ENCODE measurements around the gene IGLON5.
A peak's percentile ranks its signal among the peaks of the same experiment; 100 is the strongest.

The IGLON5 gene

DNA sequence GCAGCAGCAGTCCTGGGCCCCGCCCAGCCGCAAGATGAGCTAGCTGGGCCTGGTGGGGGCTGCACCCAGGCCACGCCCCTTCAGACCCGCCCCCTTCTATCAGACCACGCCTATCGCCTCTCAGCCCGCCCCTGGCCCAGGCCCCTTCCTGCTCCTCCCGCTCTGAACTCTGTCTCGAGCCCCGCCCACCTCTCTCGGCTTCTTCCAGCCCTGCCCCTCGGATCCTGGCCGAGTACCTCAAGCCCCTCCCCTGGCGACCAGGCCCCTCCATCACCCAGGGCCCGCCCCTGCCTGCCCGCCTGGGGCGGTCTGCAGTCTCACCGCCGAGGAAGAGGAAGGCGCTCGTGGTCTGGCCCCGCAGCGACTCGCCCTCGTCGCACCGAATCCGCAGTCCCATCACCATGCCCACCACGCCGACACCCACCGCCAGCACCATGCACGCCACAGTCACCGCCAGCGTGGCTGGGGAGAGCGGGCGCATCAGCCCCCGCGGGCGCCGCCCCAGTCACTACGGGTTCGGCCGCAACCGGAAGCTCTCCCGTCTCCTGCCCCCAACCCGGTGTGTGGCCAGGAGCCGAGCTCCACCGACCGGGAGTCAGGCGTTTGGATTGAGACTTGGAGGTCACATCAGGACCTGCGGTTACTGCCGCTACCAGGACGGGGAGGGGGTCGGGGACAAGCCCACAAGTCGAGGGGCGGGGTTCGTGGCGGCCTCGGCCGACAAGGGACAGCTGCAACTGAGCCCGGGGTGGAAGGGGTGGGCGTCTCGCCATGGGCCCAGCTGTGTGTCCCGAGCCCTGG, 56.3 kb downstream of the IGLON5 start:
- Histone ChIP-seq H3K27ac (ENCODE audit: low read depth, low read length) (peak overlapping the region; percentile 79), H4K20me1 (ENCODE audit: low read depth, low read length) (no peaks in the 10 kb centered on the region), H3K4me2 (ENCODE audit: low read depth, low read length, poor library complexity, severe bottlenecking) (peak overlapping the region; percentile 69), H3K36me3 (ENCODE audit: low read length) (no peaks in the 10 kb centered on the region), H3F3A (ENCODE audit: insufficient read depth) (peaks cover 4% of the 10 kb centered on the region; the same call in 1 of the 2 replicates), H3K27me3 (ENCODE audit: low read length) (no peaks in the 10 kb centered on the region), H3K9ac (ENCODE audit: low read length) (peak overlapping the region; percentile 97), H2AFZ (ENCODE audit: low read depth, low read length, severe bottlenecking) (peak overlapping the region; percentile 89), H3K9me3 (ENCODE audit: insufficient read depth, low read length) (no peaks in the 10 kb centered on the region), H3K9me2 (replicated peaks; ENCODE audit: insufficient read depth, low read length) (no peaks in the 10 kb centered on the region), H3K79me2 (ENCODE audit: insufficient read depth, low read length) (peaks cover 16% of the 10 kb centered on the region; the same call in 1 of the 2 replicates), H3K4me3 (ENCODE audit: insufficient read depth, low read length, poor library complexity, severe bottlenecking) (peak overlapping the region; percentile 76)
- TF ChIP-seq, protein P1, sequence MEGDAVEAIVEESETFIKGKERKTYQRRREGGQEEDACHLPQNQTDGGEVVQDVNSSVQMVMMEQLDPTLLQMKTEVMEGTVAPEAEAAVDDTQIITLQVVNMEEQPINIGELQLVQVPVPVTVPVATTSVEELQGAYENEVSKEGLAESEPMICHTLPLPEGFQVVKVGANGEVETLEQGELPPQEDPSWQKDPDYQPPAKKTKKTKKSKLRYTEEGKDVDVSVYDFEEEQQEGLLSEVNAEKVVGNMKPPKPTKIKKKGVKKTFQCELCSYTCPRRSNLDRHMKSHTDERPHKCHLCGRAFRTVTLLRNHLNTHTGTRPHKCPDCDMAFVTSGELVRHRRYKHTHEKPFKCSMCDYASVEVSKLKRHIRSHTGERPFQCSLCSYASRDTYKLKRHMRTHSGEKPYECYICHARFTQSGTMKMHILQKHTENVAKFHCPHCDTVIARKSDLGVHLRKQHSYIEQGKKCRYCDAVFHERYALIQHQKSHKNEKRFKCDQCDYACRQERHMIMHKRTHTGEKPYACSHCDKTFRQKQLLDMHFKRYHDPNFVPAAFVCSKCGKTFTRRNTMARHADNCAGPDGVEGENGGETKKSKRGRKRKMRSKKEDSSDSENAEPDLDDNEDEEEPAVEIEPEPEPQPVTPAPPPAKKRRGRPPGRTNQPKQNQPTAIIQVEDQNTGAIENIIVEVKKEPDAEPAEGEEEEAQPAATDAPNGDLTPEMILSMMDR (IDR thresholded peaks at IDR 0.05; ENCODE audit: insufficient read depth, low read length, poor library complexity, severe bottlenecking): no peak
- TF ChIP-seq EZH2phosphoT487 (conservative IDR thresholded peaks at IDR 0.05; ENCODE audit: low read length): no peak

DNA sequence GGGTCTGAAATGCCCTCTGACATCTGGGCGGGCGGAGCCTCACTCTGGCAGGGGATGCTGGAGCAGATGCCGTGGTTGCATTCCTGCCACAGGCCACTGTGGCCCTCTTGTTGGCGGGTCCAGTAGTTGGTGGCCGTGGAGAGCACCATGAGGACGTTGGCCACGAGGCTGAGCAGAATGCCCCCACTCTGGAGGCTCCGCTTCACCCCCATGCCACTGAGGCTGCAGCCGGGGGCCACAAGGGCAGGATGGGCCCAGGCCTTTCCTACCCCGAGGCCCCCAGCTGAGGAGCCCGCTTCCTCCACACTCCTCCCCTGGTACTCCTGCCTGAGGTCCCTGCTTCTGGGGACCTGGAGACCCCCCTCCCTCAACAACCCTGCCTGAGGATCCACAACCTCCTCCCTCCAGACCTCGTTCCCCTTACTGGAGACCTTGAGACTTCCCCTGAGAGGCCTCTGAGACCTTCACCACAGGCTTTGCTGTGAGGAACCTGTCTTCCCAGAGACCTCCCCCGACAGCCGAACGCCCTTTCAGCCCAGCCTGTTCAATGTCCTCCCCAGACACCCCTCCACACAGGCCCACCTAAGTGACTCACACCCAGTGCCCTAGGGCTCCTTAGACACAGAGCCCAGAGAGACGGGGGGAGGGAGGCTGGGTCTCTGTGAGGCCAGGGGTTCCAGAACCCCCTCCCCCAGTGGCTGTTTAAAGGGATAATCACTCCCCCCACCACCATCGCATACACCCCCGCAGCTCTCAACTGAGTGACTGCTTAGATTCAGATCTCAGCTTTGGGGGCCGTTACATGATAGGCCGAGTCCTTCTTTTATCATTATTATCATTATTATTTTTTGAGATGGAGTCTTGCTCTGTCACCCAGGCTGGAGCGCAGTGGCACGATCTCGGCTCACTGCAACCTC, 57.2 kb downstream of the IGLON5 start, which contains the start of gene CLDND2:
TSS of gene CLDND2 (minus strand) at position 638 of the 917 bp plus-strand sequence. CDS start at position 212, 426 bp downstream.
- peak within 1 kb of the TSS; percentile 97 for H3K9ac ChIP-seq (ENCODE audit: low read length)
- H3K9me2 ChIP-seq (replicated peaks; ENCODE audit: insufficient read depth, low read length): no peaks in the 10 kb centered on the region
- H3F3A ChIP-seq (ENCODE audit: insufficient read depth): peaks cover 4% of the 10 kb centered on the region; the same call in 1 of the 2 replicates
- no peaks in the 10 kb centered on the region for H3K9me3 ChIP-seq (ENCODE audit: insufficient read depth, low read length)
- TF ChIP-seq, protein P1 (IDR thresholded peaks at IDR 0.05; ENCODE audit: insufficient read depth, low read length, poor library complexity, severe bottlenecking): no peak
- no peak for TF ChIP-seq EZH2phosphoT487 (conservative IDR thresholded peaks at IDR 0.05; ENCODE audit: low read length)
- no peaks in the 10 kb centered on the region for H3K27me3 ChIP-seq (ENCODE audit: low read length)
- H3K36me3 ChIP-seq (ENCODE audit: low read length): no peaks in the 10 kb centered on the region
- H4K20me1 ChIP-seq (ENCODE audit: low read depth, low read length): no peaks in the 10 kb centered on the region
- H3K4me2 ChIP-seq (ENCODE audit: low read depth, low read length, poor library complexity, severe bottlenecking): peak within 1 kb of the TSS; percentile 69
- H3K4me3 ChIP-seq (ENCODE audit: insufficient read depth, low read length, poor library complexity, severe bottlenecking): peak within 1 kb of the TSS; percentile 76
- peak within 1 kb of the TSS; percentile 89 for H2AFZ ChIP-seq (ENCODE audit: low read depth, low read length, severe bottlenecking)
- H3K27ac ChIP-seq (ENCODE audit: low read depth, low read length): peak within 1 kb of the TSS; percentile 54
- peaks cover 16% of the 10 kb centered on the region; the same call in 1 of the 2 replicates for H3K79me2 ChIP-seq (ENCODE audit: insufficient read depth, low read length)

- Histone ChIP-seq H3K4me2 (ENCODE audit: low read depth, low read length, poor library complexity, severe bottlenecking) (no peak overlapping the region), H3K4me3 (ENCODE audit: insufficient read depth, low read length, poor library complexity, severe bottlenecking) (no peak overlapping the region)
These were observed 58.8 kb downstream of the IGLON5 start for GRCh38 chr19:51370230-51370629.

More at GRCh38 chr19:51370230-51370629, 58.8 kb downstream of the IGLON5 start:
- Histone ChIP-seq H3K27ac (ENCODE audit: low read depth, low read length) (no peak overlapping the region), H3K36me3 (ENCODE audit: low read length) (no peaks in the 10 kb centered on the region), H3K27me3 (ENCODE audit: low read length) (no peaks in the 10 kb centered on the region), H4K20me1 (ENCODE audit: low read depth, low read length) (no peaks in the 10 kb centered on the region), H3F3A (ENCODE audit: insufficient read depth) (peaks cover 4% of the 10 kb centered on the region; the same call in 1 of the 2 replicates), H2AFZ (ENCODE audit: low read depth, low read length, severe bottlenecking) (no peak overlapping the region), H3K79me2 (ENCODE audit: insufficient read depth, low read length) (peaks cover 9% of the 10 kb centered on the region; the same call in 1 of the 2 replicates), H3K9me3 (ENCODE audit: insufficient read depth, low read length) (no peaks in the 10 kb centered on the region), H3K9ac (ENCODE audit: low read length) (no peak overlapping the region), H3K9me2 (replicated peaks; ENCODE audit: insufficient read depth, low read length) (no peaks in the 10 kb centered on the region)
- TF ChIP-seq EZH2phosphoT487 (conservative IDR thresholded peaks at IDR 0.05; ENCODE audit: low read length): no peak
- TF ChIP-seq, protein P1 (IDR thresholded peaks at IDR 0.05; ENCODE audit: insufficient read depth, low read length, poor library complexity, severe bottlenecking): no peak

Measured in SU-DHL-6 (cell line).